Stimulated activated CD4-positive, alpha-beta T cell treated with anti-CD3 and anti-CD28 coated beads, Interleukin-1b, Interleukin-23, amount 100 ng/mL, for 1 hour (primary cell): ENCODE measurements around the gene GINS1.
"Not testable (repeated sequence)": the region's sequence is repeated elsewhere in the genome, so short reads cannot be mapped to it uniquely, and the experiment has no call there.

Experiments
- DNase-seq, 2 donors: peaks; one replicate each; pipeline ENCODE4 v3.0.0-alpha.2; 2020; ENCODE audit warnings: low read depth in 2 of 2

GINS1 gene

GRCh38 chr20:25454153-25454900, 46.9 kb downstream of the GINS1 start:
- no peak for DNase-seq

DNA sequence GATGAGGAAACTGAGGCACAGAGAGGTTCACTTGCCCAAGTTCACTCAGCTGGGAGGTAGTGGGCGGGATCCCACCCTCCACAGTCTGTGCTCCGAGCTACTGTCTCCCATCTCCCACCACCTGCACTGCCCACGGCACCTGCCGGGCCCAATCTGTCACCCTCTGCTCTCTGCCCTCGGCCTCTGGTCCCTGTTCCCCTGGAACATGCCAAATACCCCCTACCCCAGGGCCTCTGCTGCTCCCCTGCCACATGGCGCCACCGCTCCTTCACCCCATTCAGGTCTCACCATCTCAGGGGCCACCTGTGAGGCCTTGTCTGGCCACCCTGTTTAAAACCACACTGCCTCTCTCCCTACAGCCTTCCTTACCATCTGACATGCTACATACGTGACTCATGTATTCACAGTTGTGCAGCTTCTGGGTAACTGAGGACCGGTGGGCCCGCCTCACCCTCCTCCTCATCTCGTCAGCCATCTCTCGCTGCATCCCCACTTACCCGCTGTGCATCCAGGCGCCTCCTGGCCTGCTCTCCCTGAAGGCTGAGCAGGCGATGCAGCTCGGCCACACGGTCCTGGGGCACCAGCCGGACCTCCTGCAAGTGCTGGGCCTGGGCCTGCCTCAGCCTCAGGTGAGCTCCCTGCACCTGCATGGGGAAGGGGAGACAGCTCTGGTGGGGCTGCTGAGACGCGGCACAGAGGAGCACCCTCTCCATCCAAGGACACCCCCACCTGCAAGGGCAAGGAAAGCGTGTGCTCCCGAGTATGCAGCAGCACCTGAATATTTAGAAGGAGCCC, 50.6 kb downstream of the GINS1 start:
- DNase-seq: no peak

GRCh38 chr20:25459111-25459830, 51.8 kb downstream of the GINS1 start:
- DNase-seq: no peak

DNA sequence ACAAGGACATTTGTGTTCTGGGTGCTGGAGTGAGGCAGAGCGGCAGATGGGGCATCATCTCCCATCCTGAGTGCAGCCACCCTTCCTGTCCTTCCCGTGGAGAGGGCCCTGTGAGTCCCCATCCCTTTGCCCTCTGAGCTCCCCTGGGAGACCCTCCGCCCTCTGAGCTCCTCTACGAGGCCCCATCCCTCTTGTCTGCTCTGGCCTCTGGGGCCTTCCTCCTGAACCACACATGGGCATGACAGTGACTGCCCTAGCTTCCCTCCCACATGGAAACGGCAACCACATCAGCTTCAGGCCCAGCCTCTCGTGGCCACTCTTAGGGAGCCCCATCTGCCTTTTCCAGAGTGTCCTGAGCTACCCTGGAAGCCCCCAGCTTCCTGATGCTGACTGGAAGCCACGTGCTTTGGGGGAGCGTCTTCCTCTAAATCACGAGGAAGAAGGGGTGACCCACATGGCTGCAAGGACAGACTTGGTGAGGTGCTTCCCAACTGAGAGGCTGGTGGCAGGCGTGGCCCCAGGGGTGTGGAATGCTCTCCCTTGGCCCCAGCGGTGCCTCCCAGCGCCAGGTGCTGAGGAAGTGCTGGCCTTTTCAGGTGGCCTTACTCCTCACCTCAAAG, 52.6 kb downstream of the GINS1 start:
- DNase-seq: no peak

DNA sequence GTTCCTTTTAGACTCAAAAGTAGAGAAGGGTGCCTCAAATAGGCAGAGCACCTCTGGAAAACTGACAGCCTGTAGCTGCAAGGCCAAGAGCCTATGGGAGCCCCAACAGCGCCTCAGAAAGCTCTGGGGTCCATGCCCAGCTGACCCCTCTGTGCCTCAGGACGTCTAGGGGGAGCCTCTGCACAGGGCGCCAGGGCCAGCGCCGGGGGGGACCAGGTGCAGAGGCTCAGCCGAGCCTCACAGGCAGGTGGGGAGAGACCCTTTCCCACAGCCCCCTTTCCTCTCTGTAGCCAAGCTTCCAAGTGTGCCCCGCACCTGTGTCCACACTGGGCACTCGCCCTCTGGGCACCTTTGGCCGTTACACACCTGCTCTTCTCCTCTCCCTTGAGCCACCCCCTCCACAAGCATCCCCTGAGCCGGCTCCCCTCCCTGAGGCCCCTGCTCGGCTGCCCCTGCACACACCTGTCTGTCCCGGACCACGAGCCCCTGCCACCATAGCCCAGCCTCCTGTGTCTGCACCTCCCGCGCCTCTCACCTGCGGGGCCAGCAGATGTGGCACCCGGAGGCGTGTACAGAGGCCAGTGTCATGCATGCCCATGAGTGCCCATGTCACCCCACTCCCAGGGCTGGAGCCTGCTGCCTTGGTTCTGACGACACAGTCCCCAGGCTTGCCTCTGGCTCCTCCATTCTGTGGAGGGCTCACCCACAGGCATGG, 53.2 kb downstream of the GINS1 start:
- no peak for DNase-seq

GRCh38 chr20:25461281-25461650, 53.8 kb downstream of the GINS1 start:
- DNase-seq: no peak

DNA sequence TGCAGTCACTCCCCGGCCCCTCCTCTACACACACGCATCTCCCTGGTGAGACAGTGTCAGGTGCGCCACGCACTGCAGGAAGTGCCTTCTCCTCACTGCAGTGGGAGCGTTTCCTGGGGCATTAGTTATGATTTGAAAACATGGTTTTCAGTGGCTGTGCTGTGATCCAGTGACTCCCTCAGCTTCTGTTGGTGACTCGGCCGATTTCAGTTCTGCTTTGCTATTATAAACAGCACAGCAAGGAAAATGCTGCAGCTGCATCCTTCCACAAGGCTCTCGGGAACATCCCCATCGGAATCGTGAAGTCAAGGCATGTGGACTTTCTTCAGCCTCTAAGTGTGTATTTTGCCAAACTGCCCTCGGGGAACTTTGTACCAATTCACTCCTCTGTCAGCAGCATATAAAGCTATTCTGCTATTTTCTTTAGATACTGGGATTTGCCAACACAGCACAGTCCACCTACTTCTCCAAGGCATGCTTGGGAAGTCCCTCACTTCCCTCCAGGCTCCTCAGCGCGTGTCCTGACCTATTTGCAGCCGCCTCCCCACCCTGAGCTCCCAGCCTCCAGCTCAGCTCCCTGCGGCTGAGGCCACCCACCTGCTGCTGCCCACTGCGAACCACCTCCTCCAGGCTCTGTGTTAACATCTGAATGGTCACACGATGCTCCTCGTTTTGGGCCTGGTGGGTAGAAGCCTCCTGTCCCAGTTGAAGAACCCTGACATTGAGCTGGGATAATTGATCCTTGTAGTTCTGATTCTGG, 54.5 kb downstream of the GINS1 start:
- DNase-seq: no peak

- DNase-seq: no peak
These were observed 57.2 kb downstream of the GINS1 start for GRCh38 chr20:25464501-25465242.

GRCh38 chr20:25465243-25466135, 58.0 kb downstream of the GINS1 start:
- DNase-seq: no peak

GRCh38 chr20:25466846-25467245, 59.4 kb downstream of the GINS1 start:
- DNase-seq: no peak

- DNase-seq: no peak
These were observed 60.0 kb downstream of the GINS1 start for GRCh38 chr20:25467441-25467840.

DNA sequence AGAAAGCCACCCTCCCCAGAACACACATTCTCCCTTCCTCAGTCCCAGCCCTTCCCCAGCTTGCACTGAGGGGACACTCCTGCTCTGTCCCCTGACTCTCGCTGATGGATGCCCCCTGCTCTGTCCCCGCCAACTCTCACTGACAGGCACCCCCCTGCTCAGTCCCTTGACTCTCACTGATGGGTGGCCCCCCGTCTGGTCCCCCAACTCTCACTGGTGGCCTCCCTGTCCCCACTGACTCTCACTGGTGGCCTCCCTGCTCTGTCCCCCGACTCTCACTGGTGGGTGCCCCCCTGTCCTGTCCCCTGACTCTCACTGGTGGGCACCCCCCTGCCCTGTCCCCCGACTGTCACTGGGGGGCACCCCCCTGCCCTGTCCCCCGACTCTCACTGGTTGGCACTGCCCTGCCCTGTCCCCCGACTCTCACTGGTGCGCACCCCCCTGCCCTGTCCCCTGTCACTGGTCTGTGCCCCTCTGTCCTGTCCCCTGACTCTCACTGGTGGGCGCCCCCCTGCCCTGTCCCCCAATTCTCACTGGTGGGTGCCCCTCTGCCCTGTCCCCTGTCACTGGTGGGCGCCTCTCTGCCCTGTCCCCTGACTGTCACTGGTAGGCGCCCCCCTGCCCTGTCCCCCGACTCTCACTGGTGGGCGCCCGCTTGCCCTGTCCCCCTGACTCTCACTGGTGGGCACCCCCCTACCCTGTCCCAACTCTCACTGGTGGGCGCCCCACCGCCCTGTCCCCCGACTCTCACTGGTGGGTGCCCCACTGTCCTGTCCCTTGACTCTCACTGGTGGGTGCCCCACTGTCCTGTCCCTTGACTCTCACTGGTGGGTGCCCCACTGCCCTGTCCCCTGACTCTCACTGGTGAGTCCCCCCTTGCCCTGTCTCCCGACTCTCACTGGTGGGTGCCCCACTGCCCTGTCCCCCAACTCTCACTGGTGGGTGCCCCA, 60.9 kb downstream of the GINS1 start:
- no peak for DNase-seq

GRCh38 chr20:25469558-25469957, 62.1 kb downstream of the GINS1 start:
- DNase-seq: no peak

- no peak for DNase-seq
These were observed 62.6 kb downstream of the GINS1 start for GRCh38 chr20:25470045-25470444.

- no peak for DNase-seq
These were observed 63.5 kb downstream of the GINS1 start for GRCh38 chr20:25471020-25471419.

GRCh38 chr20:25473297-25473696, 65.8 kb downstream of the GINS1 start:
- DNase-seq: not testable (repeated sequence)

DNA sequence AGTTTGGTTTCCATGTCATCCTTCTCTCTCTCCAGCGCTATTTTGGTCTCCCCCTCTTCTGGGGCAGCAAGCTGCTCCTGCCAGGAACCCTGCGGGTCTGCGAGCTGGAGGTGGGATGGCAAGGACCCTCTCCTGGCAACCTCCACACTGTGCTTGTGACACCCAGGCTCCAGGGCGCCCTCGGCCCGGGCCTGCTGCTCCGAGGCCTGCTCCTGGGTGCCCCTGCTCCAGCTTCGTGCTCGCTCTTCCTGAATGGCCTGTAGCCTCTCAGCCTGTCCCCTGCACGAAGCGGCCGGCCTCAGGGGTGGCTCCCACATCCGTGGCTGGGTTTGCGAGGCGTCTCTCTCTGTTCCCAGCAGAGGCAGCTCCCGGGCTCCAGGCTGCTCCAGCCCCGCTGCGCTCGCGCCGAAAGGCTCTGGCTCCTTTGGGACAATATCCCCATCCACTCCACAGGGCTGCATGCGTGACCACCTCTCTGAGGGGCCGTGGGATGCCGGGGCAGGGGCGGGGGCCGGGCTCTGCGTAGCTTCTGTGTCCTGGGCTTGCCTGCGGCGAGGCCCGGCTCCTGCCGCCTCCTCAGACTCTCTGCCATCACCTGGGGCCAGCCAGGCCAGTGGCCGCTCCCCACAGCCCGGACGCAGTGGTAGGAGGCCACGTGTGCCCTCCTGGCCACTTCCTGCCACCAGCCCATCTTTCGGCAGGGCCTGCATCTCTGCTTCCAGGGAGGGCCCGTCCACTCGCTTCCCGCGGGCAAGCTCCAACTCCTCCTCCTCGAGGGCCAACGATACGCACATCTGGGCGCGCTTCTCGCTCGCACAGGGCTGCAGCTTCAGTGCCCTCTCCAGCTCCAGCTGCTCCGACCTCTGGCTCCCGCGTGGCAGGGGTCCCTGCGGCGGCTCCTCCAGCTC, 68.9 kb downstream of the GINS1 start:
- DNase-seq: no peak
